NCI-H2029 treated with DMSO at 0.1 percent for 48 hours (cell line): ENCODE data around the gene ARHGDIA.
"Not testable (repeated sequence)": the region's sequence is repeated elsewhere in the genome, so short reads cannot be mapped to it uniquely, and the experiment has no call there.

Experiments used
- DNase-seq: peaks from one replicate; lab custom pipeline; 2025; lab: John Stamatoyannopoulos, UW

Gene ARHGDIA

GRCh38 chr17:81842725-81843504 is 28.2 kb downstream of the ARHGDIA start:
- DNase-seq = no peak

GRCh38 chr17:81842378-81842724 is 28.8 kb downstream of the ARHGDIA start:
- no peak for DNase-seq

- no peak for DNase-seq
These were observed 29.3 kb downstream of the ARHGDIA start for GRCh38 chr17:81841866-81842265.

- DNase-seq = no peak
These were observed 30.0 kb downstream of the ARHGDIA start for GRCh38 chr17:81840826-81841778.

- not testable (repeated sequence) for DNase-seq
These were observed 31.1 kb downstream of the ARHGDIA start for GRCh38 chr17:81840059-81840458.

- no peak for DNase-seq
These were observed 31.8 kb downstream of the ARHGDIA start for GRCh38 chr17:81839301-81839700.

GRCh38 chr17:81838753-81839255 is 32.3 kb downstream of the ARHGDIA start:
- no peak for DNase-seq

- DNase-seq = no peak
These were observed 33.5 kb downstream of the ARHGDIA start for GRCh38 chr17:81837641-81838040.

- no peak for DNase-seq
These were observed 36.3 kb downstream of the ARHGDIA start, which contains the start of gene PPP1R27 for GRCh38 chr17:81834831-81835267. Gene PPP1R27 (minus strand): TSS chr17:81835050. CDS start chr17:81834953, 97 bp downstream.

GRCh38 chr17:81833921-81834830 is 37.0 kb downstream of the ARHGDIA start:
- DNase-seq = no peak

- peak; percentile 45 for DNase-seq
These were observed 37.8 kb downstream of the ARHGDIA start, which contains the start of gene MCRIP1 for GRCh38 chr17:81833160-81833920. Gene MCRIP1 (minus strand): TSS chr17:81833291. CDS start chr17:81824506, 8,785 bp downstream.

- no peak for DNase-seq
These were observed 38.5 kb downstream of the ARHGDIA start for GRCh38 chr17:81832608-81833159.

- DNase-seq = no peak
These were observed 39.1 kb downstream of the ARHGDIA start for GRCh38 chr17:81831957-81832607.

GRCh38 chr17:81831563-81831956 is 39.6 kb downstream of the ARHGDIA start:
- DNase-seq = no peak

- DNase-seq = no peak
These were observed 41.3 kb downstream of the ARHGDIA start for GRCh38 chr17:81829858-81830257.

- DNase-seq = no peak
These were observed 42.5 kb downstream of the ARHGDIA start for GRCh38 chr17:81828656-81829055.

GRCh38 chr17:81825841-81826466 is 45.2 kb downstream of the ARHGDIA start:
- DNase-seq = no peak

- no peak for DNase-seq
These were observed 46.5 kb downstream of the ARHGDIA start for GRCh38 chr17:81824595-81824994.

GRCh38 chr17:81823820-81824550 is 47.2 kb downstream of the ARHGDIA start:
- no peak for DNase-seq
